SK-N-SH (cell line): ENCODE measurements around the gene CGN. TPM values are rescaled to one million over a fixed set of nuclear protein-coding genes. Genes with fewer than 3 reads are reported as not detected.

Experiments
- CTCF ChIA-PET: fragments of 300-600, 350-600 bp; formaldehyde crosslinking; extraction: SDS; loops from one replicate; lab custom pipeline; 2021; lab: Yijun Ruan, JAX
- POLR2A ChIA-PET: fragments of 350-600 bp; sonication (Branson Sonifier 250); formaldehyde crosslinking; extraction: SDS; loops from one replicate; lab custom pipeline; 2020; ENCODE audit warnings: antibody characterized with exemption, inconsistent platforms; lab: Yijun Ruan, JAX
- DNase-seq: peaks from one replicate; pipeline ENCODE4 v3.0.0; 2012
- H2AFZ ChIP-seq: fragments of 200-600 bp; sonication (generic); 2 replicates; pipeline ENCODE4 v1.8.1; 2016; ENCODE audit warnings: antibody characterized with exemption, mild to moderate bottlenecking, low read depth
- H3F3A ChIP-seq: fragments of 200-600 bp; sonication (generic); replicated peaks from 2 replicates; pipeline ENCODE3; 2016; ENCODE audit warnings: antibody characterized with exemption, mild to moderate bottlenecking; ENCODE audit not compliant: insufficient read depth
- H3K27ac ChIP-seq, 2 experiments: fragments of 200-500 bp in 1 of 2; fragments of 200-600 bp in 1 of 2; sonication (Bioruptor generic) in 1 of 2; sonication (generic), shearing (Covaris generic) in 1 of 2; 2 replicates each; pipeline versions ENCODE4 v1.5.1 to v1.6.1; 2014 to 2016; ENCODE audit warnings: low read depth in 2 of 2, inconsistent platforms in 1 of 2, low read length in 1 of 2, mild to moderate bottlenecking in 1 of 2, mixed read lengths in 1 of 2
- H3K27me3 ChIP-seq: fragments of 200-600 bp; sonication (generic), shearing (Covaris generic); 2 replicates; pipeline ENCODE4 v1.6.1; 2016; ENCODE audit warnings: mixed run types; ENCODE audit not compliant: insufficient read depth
- H3K36me3 ChIP-seq, 2 experiments: fragments of 200-500 bp in 1 of 2; fragments of 200-600 bp in 1 of 2; sonication (Bioruptor generic) in 1 of 2; sonication (generic) in 1 of 2; replicated peaks in 1 of 2; 2 replicates each; pipeline versions ENCODE3 to v1.5.1; 2014 to 2016; ENCODE audit warnings: low read length in 1 of 2, mild to moderate bottlenecking in 1 of 2; ENCODE audit not compliant: insufficient read depth in 2 of 2, control insufficient read depth in 1 of 2
- H3K4me1 ChIP-seq, 2 experiments: fragments of 200-500 bp in 1 of 2; fragments of 200-600 bp in 1 of 2; sonication (Bioruptor generic) in 1 of 2; sonication (generic), shearing (Covaris generic) in 1 of 2; 2 replicates each; pipeline versions ENCODE4 v1.5.1 to v1.6.1; 2014 to 2016; ENCODE audit warnings: low read depth in 1 of 2, low read length in 1 of 2, mixed run types in 1 of 2; ENCODE audit not compliant: insufficient read depth in 2 of 2, control insufficient read depth in 1 of 2
- H3K4me2 ChIP-seq: fragments of 200-600 bp; sonication (generic), shearing (Covaris generic); 2 replicates; pipeline ENCODE4 v1.6.1; 2017; ENCODE audit warnings: mixed run types
- H3K4me3 ChIP-seq, 2 experiments: fragments of 200-500 bp in 1 of 2; fragments of 200-600 bp in 1 of 2; sonication (Bioruptor generic) in 1 of 2; sonication (generic), shearing (Covaris generic) in 1 of 2; 2 replicates each; pipeline versions ENCODE4 v1.5.1 to v1.8.1; 2014 to 2016; ENCODE audit warnings: low read depth in 2 of 2, inconsistent platforms in 1 of 2, low read length in 1 of 2, mild to moderate bottlenecking in 1 of 2, mixed read lengths in 1 of 2, moderate library complexity in 1 of 2
- H3K79me2 ChIP-seq: fragments of 200-600 bp; sonication (generic); 2 replicates; pipeline ENCODE4 v1.8.1; 2017; ENCODE audit warnings: mild to moderate bottlenecking; ENCODE audit not compliant: insufficient read depth
- H3K9ac ChIP-seq: fragments of 200-600 bp; sonication (generic); 2 replicates; pipeline ENCODE4 v1.6.1; 2017; ENCODE audit warnings: mixed run types
- H3K9me2 ChIP-seq: fragments of 200-600 bp; sonication (generic); 2 replicates; pipeline ENCODE4 v1.6.1; 2017; ENCODE audit warnings: mixed run types
- H3K9me3 ChIP-seq: fragments of 200-600 bp; sonication (generic); 2 replicates; pipeline ENCODE4 v1.6.1; 2017; ENCODE audit warnings: mixed run types, mild to moderate bottlenecking, moderate library complexity
- H4K20me1 ChIP-seq: fragments of 200-600 bp; sonication (generic); 2 replicates; pipeline ENCODE4 v1.6.1; 2017; ENCODE audit warnings: mild to moderate bottlenecking, mixed run types; ENCODE audit not compliant: insufficient read depth
- EP300 ChIP-seq, 2 experiments: IDR thresholded peaks; 2 replicates each; pipeline versions ENCODE4 v1.4.0 to v1.6.1; 2012; ENCODE audit warnings: borderline replicate concordance in 1 of 2, low read depth in 1 of 2, low read length in 1 of 2
- EZH2phosphoT487 ChIP-seq: fragments of 200-600 bp; sonication (generic); IDR thresholded peaks from 2 replicates; pipeline ENCODE4 v1.6.1; 2017; ENCODE audit warnings: low read depth, mixed run types, mild to moderate bottlenecking, antibody characterized with exemption, moderate library complexity, borderline replicate concordance
- FOXM1 ChIP-seq: IDR thresholded peaks from 2 replicates; pipeline ENCODE4 v1.4.0; 2012; ENCODE audit warnings: low read depth, mild to moderate bottlenecking
- GABPA ChIP-seq: IDR thresholded peaks from 2 replicates; pipeline ENCODE4 v1.4.0; 2012; ENCODE audit warnings: low read depth, mild to moderate bottlenecking
- MXI1 ChIP-seq: IDR thresholded peaks from 2 replicates; pipeline ENCODE4 v1.6.1; 2012; ENCODE audit warnings: mild to moderate bottlenecking, low read depth, low read length, improper control_type of control experiment
- NRF1 ChIP-seq: IDR thresholded peaks from 2 replicates; pipeline ENCODE4 v1.6.1; 2012; ENCODE audit warnings: low read depth, mild to moderate bottlenecking, low read length
- POLR2AphosphoS5 ChIP-seq: IDR thresholded peaks from 2 replicates; pipeline ENCODE4 v1.6.1; 2012; ENCODE audit warnings: low read depth, low read length
- RAD21 ChIP-seq: IDR thresholded peaks from 2 replicates; pipeline ENCODE4 v1.6.1; 2012; ENCODE audit warnings: mild to moderate bottlenecking, low read length
- RFX5 ChIP-seq: IDR thresholded peaks from 2 replicates; pipeline ENCODE4 v1.6.1; 2012; ENCODE audit warnings: mild to moderate bottlenecking, improper control_type of control experiment, low read length
- RXRA ChIP-seq: IDR thresholded peaks from 2 replicates; pipeline ENCODE4 v1.4.0; 2012; ENCODE audit warnings: low read depth, mild to moderate bottlenecking, borderline replicate concordance
- SIN3A ChIP-seq: IDR thresholded peaks from 2 replicates; pipeline ENCODE4 v1.6.1; 2012; ENCODE audit warnings: low read depth, mild to moderate bottlenecking, low read length, moderate library complexity, borderline replicate concordance
- TAF1 ChIP-seq: IDR thresholded peaks from 2 replicates; pipeline ENCODE4 v1.6.1; 2012; ENCODE audit warnings: low read depth, mild to moderate bottlenecking, low read length, moderate library complexity, borderline replicate concordance
- YY1 ChIP-seq: IDR thresholded peaks from 2 replicates; pipeline ENCODE4 v1.4.0; 2012; ENCODE audit warnings: low read depth, mild to moderate bottlenecking
- WGBS: methylation state at CpG from one replicate; pipeline ENCODE4 v1.1.6; 2017; ENCODE audit warnings: low lambda C conversion rate; 5-methylcytosine and 5-hydroxymethylcytosine counted together
- polyA plus RNA-seq, 3 experiments: library from polyadenylated mRNA; depleted of rRNA; stranded (reverse); fragments of >200 nt; gene quantifications; 2 replicates each; pipeline ENCODE4 v1.2.3, GENCODE V29; 2012
- TF ChIP-seq, protein P1 (sequence below): IDR thresholded peaks from 2 replicates; pipeline ENCODE4 v1.4.0; 2012; ENCODE audit warnings: low read depth
- TF ChIP-seq, protein P2 (sequence below): IDR thresholded peaks from 2 replicates; pipeline ENCODE4 v1.6.1; 2012; ENCODE audit warnings: mild to moderate bottlenecking, low read depth, low read length, moderate library complexity

The CGN gene
- polyA plus RNA-seq, 1 of the 3 experiments (the other 2 are of a cell fraction), result 0.36 TPM

DNA sequence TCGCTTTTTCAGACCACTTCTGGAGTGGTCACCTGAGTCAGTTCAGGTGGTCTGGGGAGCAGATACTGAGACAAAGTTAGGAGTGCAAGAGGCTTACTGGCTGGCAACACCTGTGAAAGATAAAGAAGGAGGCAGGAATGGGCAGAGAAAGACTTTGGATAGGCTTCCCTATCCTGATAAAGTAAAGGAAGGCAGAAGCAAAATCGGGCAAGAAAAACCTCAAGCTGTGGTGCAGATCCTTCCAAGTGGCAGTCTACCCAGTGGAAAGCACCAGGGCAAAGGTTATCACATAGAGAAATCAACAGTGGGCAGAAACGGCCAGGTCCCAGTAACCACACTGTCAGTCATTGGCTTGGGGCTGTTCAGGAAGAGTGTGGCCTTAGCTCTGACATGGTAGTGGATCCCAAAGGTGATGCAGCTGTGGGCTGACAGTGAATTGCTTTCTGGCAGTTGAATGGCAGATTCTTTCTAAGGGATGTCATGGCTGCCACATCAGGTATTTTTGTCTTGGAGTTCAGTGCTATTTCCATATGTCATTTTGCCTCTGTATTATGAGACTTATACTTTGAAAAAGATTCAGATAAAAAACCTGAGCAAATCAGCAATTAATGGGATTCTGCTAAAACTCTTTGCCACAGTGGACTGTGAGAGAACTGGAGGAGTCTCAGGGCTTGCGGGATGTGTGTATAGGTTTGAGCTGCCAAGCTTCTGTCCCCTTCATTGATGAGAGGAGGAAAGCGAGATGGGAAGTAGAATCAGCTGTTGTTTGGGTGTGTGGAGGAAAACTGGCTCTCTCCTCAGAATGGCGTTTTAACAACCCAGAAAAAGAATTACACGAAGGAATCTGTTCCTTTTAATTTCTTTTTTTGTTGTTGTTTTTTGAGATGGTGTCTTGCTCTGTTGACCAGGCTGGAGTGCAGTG lies 8.1 kb upstream of the CGN start:
- Histone ChIP-seq H3K9me3 (no peaks in the 10 kb centered on the region), H3K27ac (no peak overlapping the region), H3K9me2 (no peaks in the 10 kb centered on the region), H3K27me3 (no peaks in the 10 kb centered on the region; the same call in 1 of the 2 replicates), H3K79me2 (no peaks in the 10 kb centered on the region), H3K9ac (no peak overlapping the region), H2AFZ (no peak overlapping the region), H3F3A (no peaks in the 10 kb centered on the region), H3K4me3 (no peak overlapping the region), H3K4me2 (no peak overlapping the region), H3K36me3 (no peaks in the 10 kb centered on the region), H4K20me1 (no peaks in the 10 kb centered on the region), H3K4me1 (no peaks in the 10 kb centered on the region)
- WGBS, result 71% methylated on average over 7 of the region's 7 CpGs
- no peak for DNase-seq
- TF ChIP-seq YY1 (no peak), FOXM1 (no peak), TAF1 (no peak), EZH2phosphoT487 (no peak), NRF1 (no peak), RXRA (no peak), RFX5 (no peak), POLR2AphosphoS5 (no peak), RAD21 (no peak), EP300 (IDR thresholded peaks at IDR 0.05; ENCODE audit: borderline replicate concordance in 1 of 2, low read depth in 1 of 2, low read length in 1 of 2) (no peak), MXI1 (no peak), GABPA (no peak), SIN3A (no peak)
- TF ChIP-seq, protein P1, sequence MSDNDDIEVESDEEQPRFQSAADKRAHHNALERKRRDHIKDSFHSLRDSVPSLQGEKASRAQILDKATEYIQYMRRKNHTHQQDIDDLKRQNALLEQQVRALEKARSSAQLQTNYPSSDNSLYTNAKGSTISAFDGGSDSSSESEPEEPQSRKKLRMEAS, result no peak
- TF ChIP-seq, protein P2, sequence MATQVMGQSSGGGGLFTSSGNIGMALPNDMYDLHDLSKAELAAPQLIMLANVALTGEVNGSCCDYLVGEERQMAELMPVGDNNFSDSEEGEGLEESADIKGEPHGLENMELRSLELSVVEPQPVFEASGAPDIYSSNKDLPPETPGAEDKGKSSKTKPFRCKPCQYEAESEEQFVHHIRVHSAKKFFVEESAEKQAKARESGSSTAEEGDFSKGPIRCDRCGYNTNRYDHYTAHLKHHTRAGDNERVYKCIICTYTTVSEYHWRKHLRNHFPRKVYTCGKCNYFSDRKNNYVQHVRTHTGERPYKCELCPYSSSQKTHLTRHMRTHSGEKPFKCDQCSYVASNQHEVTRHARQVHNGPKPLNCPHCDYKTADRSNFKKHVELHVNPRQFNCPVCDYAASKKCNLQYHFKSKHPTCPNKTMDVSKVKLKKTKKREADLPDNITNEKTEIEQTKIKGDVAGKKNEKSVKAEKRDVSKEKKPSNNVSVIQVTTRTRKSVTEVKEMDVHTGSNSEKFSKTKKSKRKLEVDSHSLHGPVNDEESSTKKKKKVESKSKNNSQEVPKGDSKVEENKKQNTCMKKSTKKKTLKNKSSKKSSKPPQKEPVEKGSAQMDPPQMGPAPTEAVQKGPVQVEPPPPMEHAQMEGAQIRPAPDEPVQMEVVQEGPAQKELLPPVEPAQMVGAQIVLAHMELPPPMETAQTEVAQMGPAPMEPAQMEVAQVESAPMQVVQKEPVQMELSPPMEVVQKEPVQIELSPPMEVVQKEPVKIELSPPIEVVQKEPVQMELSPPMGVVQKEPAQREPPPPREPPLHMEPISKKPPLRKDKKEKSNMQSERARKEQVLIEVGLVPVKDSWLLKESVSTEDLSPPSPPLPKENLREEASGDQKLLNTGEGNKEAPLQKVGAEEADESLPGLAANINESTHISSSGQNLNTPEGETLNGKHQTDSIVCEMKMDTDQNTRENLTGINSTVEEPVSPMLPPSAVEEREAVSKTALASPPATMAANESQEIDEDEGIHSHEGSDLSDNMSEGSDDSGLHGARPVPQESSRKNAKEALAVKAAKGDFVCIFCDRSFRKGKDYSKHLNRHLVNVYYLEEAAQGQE, result no peak
- CTCF ChIA-PET, result interaction anchor here (1.0 kb wide), 1 partner anchor 59 kb away, joined by 3 read pairs; no protein-coding TSS in a partner anchor
- POLR2A ChIA-PET, result no interaction called here
